ENCODE results near the gene ASXL1. TPM values are rescaled to one million over a fixed set of nuclear protein-coding genes. Genes with fewer than 3 reads are reported as not detected.

ASXL1 gene
- 140 and 157 TPM in 2 replicates for total RNA-seq
- long read RNA-seq, partial matches to known transcripts = 0 of 32 reads
- long read RNA-seq, other reads (novel, unspliced or antisense) = 32 of 32 reads

- no peaks in the 10 kb centered on the region for H3K36me3 Mint-ChIP-seq (ENCODE audit: low read depth)
- peak; percentile 100 for DNase-seq (ENCODE audit: low read depth, low spot score)
- TF ChIP-seq CTCF (conservative IDR thresholded peaks at IDR 0.05) = no peak
- peaks cover 41% of the 10 kb centered on the region for H3K4me1 Mint-ChIP-seq
- peaks cover 2% of the 10 kb centered on the region for H3K27me3 Mint-ChIP-seq (ENCODE audit: low read depth)
- H3K4me3 Mint-ChIP-seq = peak within 1 kb of the TSS; percentile 99
- H3K9me3 Mint-ChIP-seq = no peaks in the 10 kb centered on the region
- H3K27ac Mint-ChIP-seq (ENCODE audit: unreplicated experiment) = peak within 1 kb of the TSS; percentile 100
Measured at GRCh38 chr20:32357869-32358631, at the start of gene ASXL1. TSS of gene ASXL1 (plus strand) at chr20:32358331. CDS start at chr20:32358776, 445 bp downstream.

- TF ChIP-seq CTCF (conservative IDR thresholded peaks at IDR 0.05) = no peak
- H3K36me3 Mint-ChIP-seq (ENCODE audit: low read depth) = peaks cover 32% of the 10 kb centered on the region
- no peak overlapping the region for H3K4me3 Mint-ChIP-seq
Measured at GRCh38 chr20:32312718-32313424, 45.3 kb upstream of the ASXL1 start.

GRCh38 chr20:32314768-32315167 lies 43.4 kb upstream of the ASXL1 start:
- no peak for DNase-seq (ENCODE audit: low read depth, low spot score)
- Mint-ChIP-seq H3K9me3 (no peaks in the 10 kb centered on the region), H3K4me3 (no peak overlapping the region), H3K27ac (ENCODE audit: unreplicated experiment) (peak overlapping the region; percentile 11), H3K4me1 (no peaks in the 10 kb centered on the region), H3K27me3 (ENCODE audit: low read depth) (no peaks in the 10 kb centered on the region), H3K36me3 (ENCODE audit: low read depth) (peaks cover 29% of the 10 kb centered on the region)
- TF ChIP-seq CTCF (conservative IDR thresholded peaks at IDR 0.05) = no peak

More at GRCh38 chr20:32312718-32313424, 45.3 kb upstream of the ASXL1 start:
- no peak for DNase-seq (ENCODE audit: low read depth, low spot score)
- Mint-ChIP-seq H3K27me3 (ENCODE audit: low read depth) (no peaks in the 10 kb centered on the region), H3K4me1 (no peaks in the 10 kb centered on the region), H3K9me3 (no peaks in the 10 kb centered on the region), H3K27ac (ENCODE audit: unreplicated experiment) (no peak overlapping the region)

GRCh38 chr20:32315399-32315798 lies 42.7 kb upstream of the ASXL1 start:
- H3K27me3 Mint-ChIP-seq (ENCODE audit: low read depth) = no peaks in the 10 kb centered on the region
- no peaks in the 10 kb centered on the region for H3K4me1 Mint-ChIP-seq
- no peaks in the 10 kb centered on the region for H3K9me3 Mint-ChIP-seq
- DNase-seq (ENCODE audit: low read depth, low spot score) = no peak
- H3K27ac Mint-ChIP-seq (ENCODE audit: unreplicated experiment) = no peak overlapping the region
- H3K4me3 Mint-ChIP-seq = no peak overlapping the region
- peaks cover 24% of the 10 kb centered on the region for H3K36me3 Mint-ChIP-seq (ENCODE audit: low read depth)
- no peak for TF ChIP-seq CTCF (conservative IDR thresholded peaks at IDR 0.05)

- Mint-ChIP-seq H3K27me3 (ENCODE audit: low read depth) (no peaks in the 10 kb centered on the region), H3K4me3 (no peak overlapping the region), H3K27ac (ENCODE audit: unreplicated experiment) (no peak overlapping the region), H3K4me1 (no peaks in the 10 kb centered on the region), H3K36me3 (ENCODE audit: low read depth) (peaks cover 19% of the 10 kb centered on the region), H3K9me3 (no peaks in the 10 kb centered on the region)
- TF ChIP-seq CTCF (conservative IDR thresholded peaks at IDR 0.05) = no peak
- no peak for DNase-seq (ENCODE audit: low read depth, low spot score)
Measured at GRCh38 chr20:32315891-32316290, 42.2 kb upstream of the ASXL1 start.
